ENCODE measurements around the gene ACR. TPM values are rescaled to one million over a fixed set of nuclear protein-coding genes. Genes with fewer than 3 reads are reported as not detected.

Gene ACR
- total RNA-seq, 1 donor from 2014 or later, result not detected

- intact Hi-C loops (cut with micrococcal nuclease), result no loop called here
Observed at GRCh38 chr22:50702821-50703725, 34.9 kb upstream of the ACR start.

- intact Hi-C loops (cut with micrococcal nuclease), result no loop called here
Observed at GRCh38 chr22:50703726-50704509, 34.1 kb upstream of the ACR start.

DNA sequence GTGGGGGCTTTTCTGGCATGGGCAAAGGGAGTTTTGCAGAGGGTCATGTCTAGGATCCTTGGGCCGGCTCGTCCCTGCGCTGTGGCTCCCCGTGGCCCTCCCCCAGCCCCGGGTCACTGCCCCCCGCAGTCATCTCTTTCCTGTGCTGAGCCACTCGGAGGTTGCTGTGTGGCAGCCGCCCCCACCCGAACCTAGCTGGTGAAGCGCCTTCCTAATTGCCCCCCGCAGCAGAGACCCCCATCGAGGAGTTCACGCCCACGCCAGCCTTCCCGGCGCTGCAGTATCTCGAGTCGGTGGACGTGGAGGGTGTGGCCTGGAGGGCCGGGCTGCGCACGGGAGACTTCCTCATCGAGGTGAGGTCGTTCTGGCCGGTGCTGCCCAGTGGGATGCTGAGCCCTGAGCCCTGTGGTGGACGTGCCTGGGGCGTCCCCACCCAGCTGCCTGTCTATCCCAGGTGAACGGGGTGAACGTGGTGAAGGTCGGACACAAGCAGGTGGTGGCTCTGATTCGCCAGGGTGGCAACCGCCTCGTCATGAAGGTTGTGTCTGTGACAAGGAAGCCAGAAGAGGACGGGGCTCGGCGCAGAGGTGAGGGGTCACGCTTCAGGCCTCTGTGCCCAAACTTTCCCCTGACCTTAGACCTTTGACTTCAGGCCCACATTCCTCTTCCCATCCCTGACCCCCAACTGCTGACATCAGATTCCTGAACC is 33.3 kb upstream of the ACR start:
- intact Hi-C loops (cut with micrococcal nuclease), result no loop called here

DNA sequence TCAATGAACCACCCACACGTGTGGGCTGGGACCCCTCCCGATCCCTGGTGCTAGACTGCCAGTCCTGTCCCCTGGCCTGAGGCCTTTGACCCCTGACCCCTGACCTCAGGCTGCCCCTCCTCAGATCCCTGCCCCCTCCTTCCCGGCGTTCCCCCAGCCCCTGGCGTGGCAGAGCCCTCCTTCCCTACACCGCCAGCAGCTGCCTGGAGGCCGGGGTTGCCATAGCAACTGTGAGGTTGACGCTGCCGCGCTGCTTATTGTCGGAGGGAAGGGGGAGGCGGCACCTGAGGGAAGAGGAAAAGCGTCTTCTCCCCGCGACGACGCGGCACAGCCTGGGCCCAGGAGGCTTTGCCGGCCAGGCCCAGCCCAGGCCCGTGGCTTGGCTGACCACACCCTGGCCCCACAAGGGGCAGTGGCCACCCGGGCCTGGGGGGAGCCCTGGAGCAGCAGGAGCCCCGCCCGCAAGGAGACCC is 32.7 kb upstream of the ACR start:
- intact Hi-C loops (cut with micrococcal nuclease), result no loop called here

GRCh38 chr22:50705851-50706351 is 32.1 kb upstream of the ACR start:
- intact Hi-C loops (cut with micrococcal nuclease), result no loop called here

DNA sequence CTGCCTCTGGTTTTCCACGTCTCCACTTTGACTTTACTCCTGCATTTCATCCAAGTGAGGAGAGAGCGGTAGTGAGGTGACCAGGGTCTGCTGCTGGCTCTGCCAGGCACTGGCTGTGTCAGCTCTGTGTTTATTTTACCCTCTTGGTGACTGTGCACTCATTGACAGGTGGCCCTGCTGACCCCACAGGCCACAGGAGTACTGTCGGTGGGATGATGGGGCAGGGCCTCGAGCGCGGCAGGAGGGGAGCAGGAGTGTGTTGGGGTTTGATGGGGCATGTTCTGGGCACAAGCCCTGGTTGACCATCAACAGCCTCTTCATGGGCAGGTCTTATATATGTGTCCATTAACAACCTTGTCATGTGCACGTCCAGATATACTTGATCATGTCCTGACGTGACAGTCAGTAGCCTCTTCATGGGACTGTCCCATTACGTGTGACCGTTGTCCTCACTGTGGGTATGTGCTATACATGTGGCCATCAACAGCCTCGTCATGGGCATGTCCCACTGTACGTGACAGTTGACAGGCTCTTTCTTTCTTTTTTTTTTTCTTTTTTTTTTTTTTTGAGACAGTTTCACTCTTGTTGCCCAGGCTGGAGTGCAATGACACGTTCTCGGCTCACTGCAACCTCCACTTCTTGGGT is 31.4 kb upstream of the ACR start:
- intact Hi-C loops (cut with micrococcal nuclease), result no loop called here

DNA sequence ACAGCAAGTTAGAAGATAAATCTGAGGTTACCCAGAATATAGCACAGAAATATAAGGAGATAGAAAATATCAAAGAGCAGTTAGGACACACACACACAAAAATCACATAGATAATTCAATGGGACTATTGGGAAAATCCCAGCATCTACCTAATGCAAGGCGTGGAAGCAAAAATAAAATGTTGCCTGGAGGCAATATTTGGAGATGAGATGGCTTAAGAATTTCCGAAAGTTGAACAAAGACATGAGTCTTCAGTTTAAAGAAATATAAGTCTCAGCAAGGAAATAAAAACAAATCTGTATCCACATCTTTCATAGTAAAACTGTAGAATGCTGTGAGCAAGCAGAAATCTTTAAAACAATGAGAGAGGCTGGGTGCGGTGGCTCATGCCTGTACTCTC is 29.5 kb upstream of the ACR start:
- intact Hi-C loops (cut with micrococcal nuclease), result no loop called here

- intact Hi-C loops (cut with micrococcal nuclease), result no loop called here
Observed at GRCh38 chr22:50708996-50709395, 29.0 kb upstream of the ACR start.

DNA sequence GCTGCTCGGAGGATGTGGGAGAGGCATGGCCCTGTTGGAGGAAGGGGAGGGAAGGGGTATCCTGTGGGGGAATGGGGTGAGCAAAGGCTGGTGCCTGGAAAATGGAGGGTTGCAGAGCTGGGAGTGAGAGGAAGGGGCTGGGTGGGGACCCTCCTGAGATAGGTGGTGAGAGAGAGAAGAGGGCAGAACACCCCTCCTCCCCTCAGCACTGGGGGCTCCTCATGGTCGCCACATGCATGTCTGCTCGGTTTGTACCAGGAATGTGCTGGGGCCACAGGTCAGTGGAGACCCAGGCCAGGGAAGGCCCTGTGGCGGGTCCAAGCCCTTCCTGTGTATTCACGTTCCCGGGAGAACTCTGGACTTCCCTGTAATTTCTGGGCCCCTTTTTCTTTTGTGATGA is 27.8 kb upstream of the ACR start:
- intact Hi-C loops (cut with micrococcal nuclease), result no loop called here

- intact Hi-C loops (cut with micrococcal nuclease), result no loop called here
Observed at GRCh38 chr22:50710886-50711285, 27.1 kb upstream of the ACR start.

GRCh38 chr22:50711446-50712340 is 26.3 kb upstream of the ACR start:
- intact Hi-C loops (cut with micrococcal nuclease), result no loop called here

DNA sequence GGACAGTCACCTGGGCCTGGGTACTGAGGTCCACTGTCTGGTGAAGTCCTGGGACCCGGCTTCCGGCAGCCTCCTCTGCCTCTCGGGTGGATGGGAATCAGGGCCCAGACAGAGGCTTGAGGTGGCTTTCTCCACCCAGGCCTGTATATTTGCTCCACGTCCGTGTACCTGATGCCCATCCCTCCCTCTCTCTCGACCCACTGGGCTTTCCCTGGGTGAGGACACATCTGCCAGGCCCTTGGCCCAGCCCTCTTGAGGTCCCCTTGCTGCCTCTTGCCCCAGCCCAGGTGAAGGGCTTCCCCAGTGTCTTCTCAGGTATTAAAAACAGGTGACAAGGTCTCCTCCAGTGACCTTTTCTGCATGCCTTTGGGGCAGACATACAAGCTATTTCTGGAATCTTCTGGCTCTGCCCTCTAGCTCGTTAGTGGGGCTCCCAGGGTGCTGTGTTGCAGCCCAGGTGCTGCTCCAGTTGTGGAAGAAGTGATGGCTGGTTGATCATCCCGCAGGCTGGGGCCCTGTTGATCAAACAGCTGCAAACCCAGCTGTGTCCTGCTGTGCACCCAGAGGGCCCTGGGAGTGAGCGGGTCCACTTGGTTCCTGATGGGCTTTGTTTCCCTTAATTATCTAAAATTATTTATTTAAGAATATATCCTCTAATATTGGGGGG is 25.5 kb upstream of the ACR start:
- intact Hi-C loops (cut with micrococcal nuclease), result no loop called here

- intact Hi-C loops (cut with micrococcal nuclease), result no loop called here
Observed at GRCh38 chr22:50713008-50713385, 25.0 kb upstream of the ACR start.

DNA sequence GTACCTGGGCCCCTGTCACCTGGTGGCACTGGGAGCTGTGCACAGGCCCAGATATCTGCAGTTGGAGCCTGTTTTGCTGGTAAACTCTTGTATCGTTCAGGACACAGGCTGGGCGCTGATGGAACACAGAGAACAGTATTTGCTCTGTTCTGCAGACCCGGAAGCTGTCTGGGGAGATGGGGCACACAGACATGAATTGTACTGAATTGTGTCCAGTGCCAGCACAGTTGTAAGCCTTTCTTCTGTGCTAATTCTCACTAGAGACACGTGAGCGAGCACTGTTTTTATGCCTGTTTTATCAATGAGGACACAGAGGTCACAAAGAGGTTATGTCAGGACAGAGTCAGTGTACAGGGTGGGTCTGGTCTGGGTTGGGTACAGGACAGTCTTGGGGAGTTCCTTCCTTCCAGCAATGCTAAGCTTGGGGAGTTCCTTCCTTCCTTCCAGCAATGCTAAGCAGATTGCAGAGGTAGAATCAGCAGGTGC is 24.4 kb upstream of the ACR start:
- intact Hi-C loops (cut with micrococcal nuclease), result no loop called here

DNA sequence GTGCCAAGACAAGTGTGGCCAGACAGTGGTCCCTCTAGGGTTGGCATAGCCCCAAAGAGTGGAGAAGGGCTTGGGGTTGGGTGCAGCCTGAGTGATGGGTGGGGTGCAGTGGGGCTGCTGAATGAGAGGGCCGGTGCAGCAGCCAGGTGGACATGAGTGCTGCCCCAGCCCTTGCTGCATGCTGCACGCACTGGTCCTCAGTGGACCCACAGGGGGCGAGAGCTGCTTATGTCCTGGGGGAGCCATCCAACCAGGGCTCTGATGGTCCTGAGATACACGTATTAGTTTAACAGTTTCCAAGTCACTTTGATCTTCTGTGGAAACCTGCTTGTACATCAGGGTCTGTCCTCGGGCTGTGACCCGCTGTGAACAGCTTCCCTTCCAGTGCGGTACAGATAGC is 23.9 kb upstream of the ACR start:
- intact Hi-C loops (cut with micrococcal nuclease), result no loop called here

GRCh38 chr22:50714631-50715179 is 23.3 kb upstream of the ACR start:
- intact Hi-C loops (cut with micrococcal nuclease), result no loop called here

GRCh38 chr22:50715250-50715649 is 22.8 kb upstream of the ACR start:
- intact Hi-C loops (cut with micrococcal nuclease), result no loop called here

DNA sequence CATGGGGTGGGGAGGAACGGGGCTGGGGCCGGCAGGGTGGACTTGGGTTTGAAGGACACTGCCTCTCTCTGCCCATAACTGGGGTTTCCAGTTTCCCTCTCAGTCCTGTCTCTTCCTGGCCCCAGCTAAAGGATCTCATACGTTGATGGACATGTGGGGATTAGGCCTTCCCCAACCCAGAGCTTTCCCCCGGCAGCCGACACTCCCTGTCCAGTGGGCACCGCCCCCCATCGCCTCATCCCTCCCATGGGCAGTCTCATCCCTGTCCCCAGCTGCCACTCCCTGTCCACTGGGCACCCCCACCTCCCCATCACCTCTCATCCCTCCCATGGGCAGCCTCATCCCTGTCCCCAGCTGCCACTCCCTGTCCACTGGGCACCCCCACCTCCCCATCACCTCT is 22.2 kb upstream of the ACR start:
- intact Hi-C loops (cut with micrococcal nuclease), result no loop called here
